HG03025 (cell line): ENCODE results near the gene RLN3.

ENCODE experiments used
- ATAC-seq: cut with Tn5 transposase; IDR thresholded peaks from one replicate; pipeline ENCODE4 v1.9.1; 2021; ENCODE audit warnings: mild to moderate bottlenecking, moderate library complexity; ENCODE audit not compliant: unreplicated experiment, low FRiP score

Gene RLN3, protein sequence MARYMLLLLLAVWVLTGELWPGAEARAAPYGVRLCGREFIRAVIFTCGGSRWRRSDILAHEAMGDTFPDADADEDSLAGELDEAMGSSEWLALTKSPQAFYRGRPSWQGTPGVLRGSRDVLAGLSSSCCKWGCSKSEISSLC

DNA sequence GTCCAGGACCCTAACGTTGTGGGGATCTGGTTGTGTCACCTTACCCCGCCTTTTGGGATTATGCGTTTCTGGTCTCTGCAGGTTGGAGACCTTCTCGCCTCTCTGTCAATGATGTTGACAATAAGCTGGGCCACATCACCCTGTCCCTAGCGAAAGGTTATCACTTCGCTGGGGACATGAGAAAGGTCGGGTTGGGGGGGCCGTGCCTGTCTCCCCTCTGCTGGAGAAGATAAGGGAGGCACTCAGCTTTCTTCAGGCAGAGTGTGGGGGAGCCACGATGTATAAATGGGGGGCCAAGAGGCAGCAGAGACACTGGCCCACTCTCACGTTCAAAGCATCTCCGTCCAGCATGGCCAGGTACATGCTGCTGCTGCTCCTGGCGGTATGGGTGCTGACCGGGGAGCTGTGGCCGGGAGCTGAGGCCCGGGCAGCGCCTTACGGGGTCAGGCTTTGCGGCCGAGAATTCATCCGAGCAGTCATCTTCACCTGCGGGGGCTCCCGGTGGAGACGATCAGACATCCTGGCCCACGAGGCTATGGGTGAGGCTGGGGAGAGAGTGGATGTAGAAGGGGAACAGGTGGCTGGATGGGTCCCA, at the start of gene RLN3:
TSS of gene RLN3 (plus strand) at position 293 of the 595 bp plus-strand sequence. CDS start at position 350, 57 bp downstream.
- ATAC-seq = no peak

DNA sequence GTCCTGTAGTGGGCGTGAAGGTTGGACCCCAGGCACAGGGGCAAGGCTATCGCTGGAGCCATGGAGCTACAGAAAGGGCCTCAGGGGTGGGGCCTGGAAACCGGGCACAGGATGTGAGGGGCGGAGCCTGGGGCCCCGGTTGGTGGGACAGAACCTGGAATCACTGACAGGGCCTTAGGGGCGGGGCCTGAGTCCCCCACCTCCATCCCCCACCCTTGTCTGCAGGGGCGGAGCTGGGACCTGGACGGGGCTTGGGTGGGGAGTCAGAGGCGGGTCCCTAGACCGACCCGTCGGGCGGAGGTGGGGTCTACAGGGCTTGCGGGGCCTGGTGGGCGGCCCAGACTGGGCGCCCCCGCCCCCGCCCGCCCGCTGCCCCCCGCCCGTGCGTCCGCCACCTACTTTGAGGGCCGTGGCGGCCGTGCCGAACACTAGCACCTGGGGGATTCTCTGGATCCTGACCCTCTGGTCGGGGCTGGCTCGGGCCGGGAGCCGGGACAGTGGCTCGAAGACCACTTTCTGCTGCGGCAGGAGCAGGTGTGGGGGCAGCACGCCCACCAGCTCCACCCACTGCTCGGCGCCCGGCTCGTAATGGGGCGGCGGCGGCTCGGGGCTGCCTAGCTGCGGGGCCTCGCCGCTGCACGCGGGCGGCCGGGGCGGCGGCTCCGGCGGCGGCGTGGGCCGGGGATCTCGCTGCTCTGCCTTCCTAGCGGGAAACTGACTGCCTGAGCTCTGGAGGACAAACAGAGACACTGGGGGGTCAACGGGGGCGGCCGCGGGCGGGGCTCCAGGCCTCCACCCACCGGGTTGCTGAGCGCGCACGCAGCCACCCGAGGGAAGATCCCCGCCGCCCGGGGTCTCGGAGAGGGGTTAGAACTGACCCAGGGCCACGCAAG, 49.4 kb upstream of the RLN3 start:
- no peak for ATAC-seq

DNA sequence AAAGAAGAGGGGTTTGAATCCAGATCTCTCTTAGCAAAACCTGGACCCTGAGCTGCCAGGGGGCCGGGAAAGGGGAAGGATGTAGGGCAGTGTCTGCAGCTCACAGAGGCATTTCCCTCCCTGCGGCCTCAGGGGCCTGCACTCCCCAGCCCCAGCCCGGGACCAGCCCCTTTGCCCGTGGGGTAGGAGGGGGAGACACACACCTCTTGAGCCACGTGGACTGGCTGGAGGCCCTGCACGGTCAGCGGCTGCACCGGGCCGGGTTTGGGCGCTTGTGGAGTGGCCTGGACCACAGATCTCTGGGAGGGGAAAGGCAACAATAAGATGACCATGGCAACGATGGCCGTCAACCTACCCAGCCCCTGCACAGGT, 48.7 kb upstream of the RLN3 start:
- no peak for ATAC-seq

DNA sequence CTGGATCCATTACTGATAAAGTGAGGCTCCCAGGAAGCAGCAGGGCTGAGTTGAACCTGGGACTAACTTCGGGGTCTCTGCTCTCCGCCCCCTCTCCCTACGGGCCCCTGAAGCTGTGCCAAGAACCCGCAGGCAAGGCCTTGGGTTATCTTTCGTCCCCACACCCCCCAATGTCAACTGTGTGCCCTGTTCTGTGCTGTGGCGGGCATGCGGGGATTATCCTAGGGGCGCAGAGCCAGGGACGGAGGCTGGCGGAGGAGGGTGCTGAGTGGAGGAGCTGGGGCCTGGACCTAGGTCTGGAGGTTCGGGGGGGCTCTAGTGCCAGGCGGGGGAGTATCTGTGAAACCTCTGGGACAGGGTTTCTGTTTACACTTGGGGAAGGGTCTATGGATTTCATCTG, 48.3 kb upstream of the RLN3 start:
- ATAC-seq = no peak

DNA sequence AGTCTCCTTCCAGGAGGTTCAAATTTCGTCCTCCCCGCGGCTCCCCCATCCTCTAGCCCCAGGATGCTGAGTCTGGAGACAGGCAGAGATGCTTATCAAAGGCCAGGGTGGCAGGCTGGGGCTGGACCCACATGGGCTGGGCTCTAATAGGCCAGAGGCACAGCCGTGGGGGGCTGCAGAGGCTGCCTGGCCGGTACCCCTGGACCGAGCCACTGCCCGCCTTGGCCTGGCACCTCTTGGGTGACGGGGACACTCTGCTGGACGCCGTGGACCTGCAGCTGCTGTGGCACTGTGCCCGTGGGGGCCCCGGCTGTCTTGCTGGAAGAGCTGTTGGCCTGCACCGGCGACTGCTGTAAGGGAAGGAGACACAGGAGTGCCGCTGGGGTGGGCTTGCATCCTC, 47.6 kb upstream of the RLN3 start:
- no peak for ATAC-seq

DNA sequence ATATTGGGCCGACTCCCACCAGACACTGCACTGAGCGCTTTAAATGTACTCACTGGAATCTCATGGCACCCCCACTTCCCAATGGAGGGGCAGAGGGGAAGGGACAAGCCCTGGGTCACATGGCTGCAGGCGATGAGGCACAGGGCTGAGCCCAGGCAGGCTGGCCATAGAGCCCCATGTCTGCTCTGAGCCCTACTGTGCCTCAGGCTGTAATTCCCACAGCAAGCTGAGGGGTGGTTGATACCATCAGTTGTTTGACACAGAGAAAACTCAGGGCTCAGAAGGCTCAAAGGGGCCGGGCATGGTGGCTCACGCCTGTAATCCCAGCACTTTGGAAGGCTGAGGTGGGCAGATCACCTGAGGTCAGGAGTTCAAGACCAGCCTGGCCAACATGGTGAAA, 46.9 kb upstream of the RLN3 start:
- ATAC-seq = no peak

DNA sequence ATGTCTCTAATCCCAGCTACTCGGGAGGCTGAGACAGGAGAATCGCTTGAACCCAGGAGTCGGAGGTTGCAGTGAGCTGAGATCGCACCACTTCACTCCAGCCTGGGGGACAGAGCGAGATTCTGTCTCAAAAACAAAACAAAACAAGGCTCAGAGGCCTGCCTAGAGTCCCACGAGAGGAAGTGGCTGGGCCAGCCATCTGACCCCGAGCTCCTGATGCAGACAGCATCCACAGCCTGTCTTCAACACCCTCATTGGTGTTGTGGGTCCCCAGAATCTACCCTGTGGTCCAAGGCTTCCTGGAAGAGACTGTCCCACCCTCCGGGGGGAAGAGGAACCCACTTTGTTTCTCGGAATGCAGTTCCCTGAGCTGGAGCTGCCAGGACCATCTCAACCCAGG, 46.5 kb upstream of the RLN3 start:
- ATAC-seq = no peak

DNA sequence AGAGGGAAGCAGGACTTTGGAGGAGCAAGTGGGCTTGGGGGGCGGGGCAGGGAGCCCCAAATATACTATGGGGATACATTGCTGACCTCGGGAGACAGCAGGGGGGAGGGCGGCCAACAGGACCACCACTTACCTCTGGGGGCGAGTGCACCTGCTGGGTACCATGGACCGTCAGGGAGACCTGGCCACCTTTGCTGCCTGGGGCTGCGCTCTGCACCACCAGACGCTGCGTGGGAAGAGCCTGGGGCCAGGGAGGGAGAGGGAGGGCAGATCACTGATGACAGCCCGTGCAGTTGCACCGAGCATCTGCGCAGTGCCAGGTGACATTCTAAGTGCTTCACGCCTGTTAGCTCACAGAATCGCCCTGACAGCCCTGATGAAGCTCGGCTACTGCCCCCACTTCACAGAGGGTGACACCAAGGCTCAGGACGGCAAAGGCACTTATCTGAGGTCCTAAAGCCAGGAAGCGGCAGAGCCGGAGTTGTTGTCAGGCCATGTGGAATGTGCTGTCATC, 45.9 kb upstream of the RLN3 start:
- ATAC-seq = no peak

DNA sequence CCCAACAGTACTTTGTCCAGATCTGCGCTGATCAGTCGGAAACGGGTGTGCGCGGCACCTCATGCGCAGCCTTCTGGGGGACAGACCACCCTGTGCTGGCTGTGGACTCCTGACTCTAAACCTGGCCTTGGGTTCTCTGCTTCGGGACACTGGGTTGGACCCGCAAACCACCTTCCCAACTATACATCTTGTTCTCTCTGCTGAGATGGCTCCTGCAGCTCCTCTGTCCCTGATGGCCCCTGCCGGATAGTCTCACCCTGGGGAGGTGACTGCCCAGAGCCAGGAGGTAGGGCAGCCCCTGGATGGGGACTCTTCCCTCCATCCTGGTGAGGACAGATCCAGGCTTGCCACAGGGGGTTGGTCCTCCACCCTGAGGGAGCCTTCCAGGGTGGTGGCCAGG, 45.2 kb upstream of the RLN3 start:
- ATAC-seq = no peak

DNA sequence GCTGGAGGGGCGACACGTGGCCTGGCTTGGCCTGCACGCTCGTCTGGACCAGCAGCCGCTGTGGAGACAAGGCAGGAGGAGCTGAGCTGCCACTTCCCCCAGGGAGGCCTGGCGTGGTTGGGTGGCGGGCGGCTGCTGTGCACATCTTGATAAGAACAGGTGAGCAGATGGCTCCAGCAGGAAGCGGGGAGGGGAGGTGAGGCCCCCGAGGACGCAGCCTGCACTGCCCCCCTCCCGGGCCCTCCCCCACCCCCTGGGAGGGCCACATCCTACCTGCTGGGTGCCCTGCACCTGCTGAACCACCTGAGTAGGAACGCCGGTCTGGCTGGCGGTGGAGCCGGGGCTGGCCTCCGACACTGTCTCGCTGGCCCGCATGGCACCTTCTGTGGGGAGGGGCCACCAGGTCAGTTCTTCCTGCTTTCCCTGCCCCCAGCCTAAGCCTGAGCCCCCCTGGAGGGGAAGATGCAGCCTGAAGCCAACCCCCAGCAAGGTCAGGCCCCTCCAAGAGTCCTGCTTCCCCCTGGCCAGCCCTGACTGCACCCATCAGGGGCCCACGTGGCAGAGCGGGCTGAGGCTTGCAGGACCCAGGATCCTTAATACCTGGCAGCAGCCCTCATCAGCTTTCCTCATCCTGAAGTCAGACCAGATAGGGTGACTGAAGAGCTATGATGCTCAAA, 44.6 kb upstream of the RLN3 start:
- ATAC-seq = no peak

DNA sequence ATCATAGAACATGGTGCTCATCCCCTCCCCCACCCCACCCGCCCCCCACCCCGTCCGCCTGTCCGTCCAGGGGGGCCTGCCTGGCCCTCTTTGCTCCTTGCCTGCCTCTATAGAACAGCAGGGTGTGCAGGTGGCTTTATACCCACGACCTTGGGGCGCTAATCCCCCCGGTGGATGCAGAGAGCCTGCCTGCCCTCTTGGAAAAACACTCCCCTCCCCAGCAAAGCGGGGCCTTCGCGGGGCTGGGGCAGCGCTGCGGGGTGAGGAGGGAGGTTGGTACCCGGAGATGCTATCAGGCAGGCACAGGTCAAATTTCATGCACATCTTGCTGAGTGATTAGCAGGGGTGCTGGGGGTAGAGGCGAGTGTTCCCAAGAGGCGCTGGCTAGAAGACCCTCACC, 43.8 kb upstream of the RLN3 start:
- no peak for ATAC-seq

DNA sequence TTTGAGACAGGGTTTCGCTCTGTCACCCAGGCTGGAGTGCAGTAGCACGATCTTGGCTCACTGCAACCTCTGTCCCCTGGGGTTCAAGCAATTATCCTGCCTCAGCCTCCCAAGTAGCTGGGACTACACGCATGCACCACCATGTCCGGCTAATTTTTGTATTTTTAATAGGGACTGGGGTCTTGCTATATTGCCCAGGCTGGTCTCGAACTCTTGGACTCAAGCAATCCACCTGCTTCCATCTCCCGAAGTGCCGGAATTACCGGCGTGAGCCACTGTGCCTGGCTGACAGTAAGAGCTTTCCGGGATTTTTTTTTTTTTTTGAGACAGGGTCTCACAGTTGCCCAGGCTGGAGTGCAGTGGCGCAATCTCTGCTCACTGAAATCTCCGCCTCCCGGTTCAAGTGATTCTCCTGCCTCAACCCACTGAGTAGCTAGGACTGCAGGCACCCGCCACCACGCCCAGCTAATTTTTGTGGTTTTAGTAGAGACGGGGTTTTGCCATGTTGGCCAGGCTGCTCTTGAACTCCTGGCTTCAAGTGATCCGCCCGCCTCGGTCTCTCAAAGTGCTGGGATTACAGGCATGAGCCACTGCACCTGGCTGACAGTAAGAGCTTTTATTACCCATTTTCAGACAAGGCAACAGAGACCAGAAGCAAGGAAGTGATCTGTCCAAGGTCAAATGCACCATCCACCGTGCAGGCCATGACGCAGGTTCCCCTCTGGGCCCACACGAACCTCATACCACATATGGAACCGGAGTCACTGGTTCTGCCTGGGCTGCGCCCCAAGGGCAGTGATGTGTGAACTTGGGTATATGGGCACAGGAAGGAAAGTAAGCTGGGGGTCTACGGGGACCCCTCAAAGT, 42.8 kb upstream of the RLN3 start:
- no peak for ATAC-seq

DNA sequence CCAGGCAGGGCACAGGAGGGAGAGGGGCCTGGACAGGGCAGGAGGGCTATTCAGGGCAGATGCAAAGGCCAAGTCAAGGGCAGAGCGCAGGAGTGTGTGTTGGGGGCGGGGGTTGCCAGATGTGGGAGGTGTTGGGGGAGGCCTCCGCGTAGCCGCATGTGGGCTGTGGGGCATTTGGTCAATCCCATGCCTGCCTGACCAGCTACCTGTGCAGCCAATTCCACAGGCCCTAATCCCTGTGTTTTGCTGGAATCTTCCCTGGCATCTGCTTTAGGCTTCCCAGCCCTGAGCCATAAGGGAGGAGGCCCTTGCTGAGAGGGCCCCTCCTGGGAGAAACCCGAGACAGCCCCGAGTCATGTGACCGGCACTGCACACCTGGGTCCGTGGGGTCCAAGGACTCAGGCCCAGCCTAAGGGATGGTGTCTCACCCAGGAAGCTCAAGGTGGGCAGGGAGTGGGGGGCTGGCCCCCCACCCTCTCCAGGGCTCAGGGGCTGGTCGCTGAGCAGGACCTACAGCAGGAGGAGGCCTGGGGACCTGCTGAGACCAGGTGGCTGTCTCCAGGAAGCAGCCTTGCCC, 42.1 kb upstream of the RLN3 start:
- ATAC-seq = no peak

DNA sequence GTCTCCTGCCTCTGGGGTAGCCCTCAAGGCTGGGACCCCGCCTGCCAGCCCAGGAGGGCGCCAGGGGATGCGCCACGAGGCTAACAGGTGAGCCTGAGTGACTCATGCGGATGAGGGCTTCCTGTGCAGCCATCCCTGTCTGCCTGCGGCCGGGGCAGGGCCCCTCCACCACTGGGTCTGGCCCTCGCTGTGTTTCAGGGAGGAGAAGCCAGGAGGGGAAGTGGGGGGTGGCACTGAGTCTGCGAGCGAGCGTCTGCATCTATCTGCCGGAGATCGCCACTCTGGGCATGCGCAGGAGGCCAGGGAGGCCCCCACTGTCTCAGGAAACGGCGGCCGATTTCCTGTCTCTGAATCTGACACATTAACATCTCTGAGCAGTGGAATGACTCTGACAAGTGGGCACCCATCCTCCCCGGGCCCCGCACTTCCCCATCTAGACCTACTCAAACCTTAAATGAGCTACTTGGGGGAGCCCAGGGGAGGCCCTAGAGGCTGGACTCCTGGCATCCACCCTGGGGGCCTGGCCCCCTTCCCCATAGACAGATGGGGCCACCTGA, 41.5 kb upstream of the RLN3 start:
- peak; percentile 57 for ATAC-seq

DNA sequence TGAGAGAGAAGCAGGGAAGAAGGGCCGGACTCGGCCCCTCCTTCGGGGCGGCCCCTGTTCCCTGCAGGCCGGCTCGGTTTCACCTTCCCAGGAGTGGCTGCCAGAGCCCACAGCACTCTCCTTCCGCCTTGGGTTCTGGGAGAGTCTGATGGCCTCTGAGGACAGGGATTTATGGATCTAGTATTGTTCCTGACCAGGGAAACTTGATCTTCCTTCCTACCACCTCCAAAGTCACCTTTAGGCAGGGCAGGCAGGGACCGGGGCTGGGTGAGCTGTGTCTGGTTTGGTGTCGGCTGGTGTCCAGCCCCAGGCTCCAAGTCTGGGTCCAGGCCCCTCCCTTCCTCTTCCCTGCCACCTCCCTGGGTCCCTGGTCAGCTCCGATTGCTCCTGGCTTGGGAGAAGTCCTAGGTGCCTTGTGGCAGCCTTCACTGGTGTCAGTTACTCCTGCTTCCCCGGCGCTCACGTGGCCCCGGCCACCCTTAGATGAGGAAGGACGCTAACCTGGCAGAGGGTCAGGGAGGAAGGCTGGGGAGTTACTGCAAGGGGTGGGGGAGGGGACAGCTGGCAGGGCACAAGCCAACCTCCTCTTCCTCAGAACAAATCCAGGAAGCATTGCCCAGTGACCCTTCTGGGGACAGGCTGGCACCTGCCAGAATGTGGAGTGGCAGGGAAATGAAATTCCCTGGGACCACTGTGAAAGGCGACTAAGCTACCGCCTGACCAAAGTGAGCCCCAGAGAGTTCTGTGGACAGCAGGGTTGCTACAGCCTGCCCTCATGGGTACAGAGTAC, 40.7 kb upstream of the RLN3 start:
- ATAC-seq = no peak

DNA sequence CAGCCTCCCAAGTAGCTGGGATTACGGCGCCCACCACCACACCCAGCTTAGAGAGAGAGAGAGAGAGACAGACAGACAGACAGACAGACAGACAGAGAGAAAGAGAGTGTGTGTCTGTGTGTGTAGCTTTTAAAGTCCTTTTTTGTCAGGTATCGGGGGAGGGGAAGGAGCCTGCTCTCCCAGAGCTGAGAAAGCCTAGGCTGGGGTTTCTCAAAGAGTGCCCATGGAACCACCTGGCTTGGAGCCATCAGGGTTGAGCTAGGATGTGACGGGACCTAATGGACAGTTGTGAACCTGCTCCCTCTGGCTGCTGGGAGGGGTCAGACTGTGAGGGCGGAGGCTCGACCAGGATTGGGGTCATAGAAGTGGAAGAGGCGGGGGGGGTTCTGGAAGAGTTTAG, 38.5 kb upstream of the RLN3 start:
- ATAC-seq = no peak

DNA sequence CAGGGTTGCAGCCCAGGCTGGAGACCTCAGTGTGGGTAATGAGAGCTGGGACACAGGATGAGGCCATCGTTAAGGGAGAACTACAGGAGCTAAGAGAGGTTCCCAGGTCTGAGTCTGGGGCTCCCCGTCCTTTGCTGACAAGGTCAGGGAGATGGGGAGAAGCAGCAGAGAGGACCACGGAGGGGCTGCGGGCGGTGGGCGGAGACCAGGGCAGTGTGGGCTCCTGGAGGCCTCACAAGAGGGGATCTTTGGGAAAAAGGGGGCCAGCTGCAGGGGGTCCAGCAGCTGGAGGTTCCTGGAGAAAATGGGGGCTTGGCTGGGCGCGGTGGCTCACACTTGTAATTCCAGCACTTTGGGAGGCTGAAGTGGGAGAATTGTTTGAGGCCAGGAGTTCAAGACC, 37.9 kb upstream of the RLN3 start:
- no peak for ATAC-seq

DNA sequence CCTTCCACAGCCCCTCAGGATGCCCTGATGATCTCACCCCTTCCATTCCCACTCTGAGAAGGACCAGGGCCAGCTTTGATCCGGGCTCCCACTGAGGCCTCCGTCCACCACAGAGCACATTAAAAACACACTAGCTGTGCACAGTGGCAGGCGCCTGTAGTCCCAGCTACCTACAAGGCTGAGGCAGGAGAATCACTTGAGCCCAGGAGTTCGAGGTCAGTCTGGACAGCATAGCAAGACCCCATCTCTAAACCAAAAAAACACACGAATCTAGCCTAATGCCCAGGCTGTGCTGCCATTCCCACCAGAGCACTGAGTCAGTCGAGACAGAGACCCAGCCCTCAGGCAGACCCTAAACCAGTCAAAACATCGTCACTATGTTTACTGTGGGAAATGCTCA, 35.9 kb upstream of the RLN3 start:
- no peak for ATAC-seq
